PC-9 (cell line): ENCODE data around the gene JADE1. TPM values are rescaled to one million over a fixed set of nuclear protein-coding genes. Genes with fewer than 3 reads are reported as not detected.

Experiments
- BruUV-seq: library from RNA; stranded (reverse); fragments of 400-500 nt; replicated peaks from 2 replicates; lab custom pipeline; 2021; lab: Mats Ljungman, UMichigan
- CTCF ChIA-PET: fragments of 300-600 bp; sonication (Branson Sonifier 250); formaldehyde crosslinking; loops from one replicate; lab custom pipeline; 2022; ENCODE audit warnings: antibody characterized with exemption; lab: Charles Lee
- POLR2A ChIA-PET: fragments of 300-600 bp; sonication (Branson Sonifier 250); formaldehyde crosslinking; loops from one replicate; lab custom pipeline; 2022; ENCODE audit warnings: antibody characterized with exemption; ENCODE audit not compliant: unreplicated experiment; lab: Charles Lee
- DNase-seq, 2 experiments: peaks; one replicate each; pipeline versions ENCODE4 v3.0.0 to v3.0.0-alpha.2; 2015 to 2022; ENCODE audit warnings: mixed read lengths in 1 of 2
- H2AFZ ChIP-seq: fragments of 200-600 bp; sonication (generic); 2 replicates; pipeline ENCODE4 v1.8.1; 2017; ENCODE audit warnings: antibody characterized with exemption
- H3F3A ChIP-seq: fragments of 200-600 bp; sonication (generic); 2 replicates; pipeline ENCODE4 v1.8.1; 2017; ENCODE audit warnings: antibody characterized with exemption, mild to moderate bottlenecking, low read depth; ENCODE audit not compliant: insufficient read depth
- H3K27ac ChIP-seq: fragments of 200-600 bp; sonication (generic); 2 replicates; pipeline ENCODE4 v1.6.1; 2016; ENCODE audit warnings: mixed run types
- H3K27me3 ChIP-seq: fragments of 200-600 bp; sonication (generic); 2 replicates; pipeline ENCODE4 v1.6.1; 2016; ENCODE audit warnings: low read depth, mixed run types; ENCODE audit not compliant: insufficient read depth
- H3K36me3 ChIP-seq: fragments of 200-600 bp; sonication (generic); 2 replicates; pipeline ENCODE4 v1.6.1; 2016; ENCODE audit warnings: low read depth, mixed run types
- H3K4me1 ChIP-seq: fragments of 200-600 bp; sonication (generic); replicated peaks from 2 replicates; pipeline ENCODE4 v1.6.1; 2016; ENCODE audit warnings: mixed run types; ENCODE audit not compliant: insufficient read depth
- H3K4me2 ChIP-seq: fragments of 200-600 bp; sonication (generic); 2 replicates; pipeline ENCODE4 v1.6.1; 2017; ENCODE audit warnings: mixed run types
- H3K4me3 ChIP-seq: fragments of 200-600 bp; sonication (generic); 2 replicates; pipeline ENCODE4 v1.6.1; 2016; ENCODE audit warnings: mixed run types
- H3K79me2 ChIP-seq: fragments of 200-600 bp; sonication (generic); 2 replicates; pipeline ENCODE4 v1.6.1; 2017; ENCODE audit warnings: low read depth, mixed run types
- H3K9me2 ChIP-seq: fragments of 200-600 bp; sonication (generic); 2 replicates; pipeline ENCODE4 v1.8.1; 2017; ENCODE audit warnings: mild to moderate bottlenecking; ENCODE audit not compliant: insufficient read depth
- H3K9me3 ChIP-seq: fragments of 200-600 bp; sonication (generic); 2 replicates; pipeline ENCODE4 v1.8.1; 2016; ENCODE audit warnings: low read depth; ENCODE audit not compliant: insufficient read depth
- H4K20me1 ChIP-seq: fragments of 200-600 bp; sonication (generic); 2 replicates; pipeline ENCODE4 v1.8.1; 2017; ENCODE audit not compliant: insufficient read depth
- CTCF ChIP-seq: fragments of 200-600 bp; sonication (generic); conservative IDR thresholded peaks from 2 replicates; pipeline ENCODE4 v1.6.1; 2017; ENCODE audit warnings: mixed run types, antibody characterized with exemption, mild to moderate bottlenecking, moderate library complexity
- EZH2 ChIP-seq: fragments of 200-600 bp; sonication (generic); IDR thresholded peaks from 2 replicates; pipeline ENCODE4 v1.8.0; 2017; ENCODE audit warnings: antibody characterized with exemption, low read depth
- intact Hi-C: fragments of 100-400 bp; cut with micrococcal nuclease; formaldehyde crosslinking; loops from one replicate; pipeline ENCODE4 v1.10.0; 2022; ENCODE audit not compliant: unreplicated experiment
- total RNA-seq: library from RNA; stranded (reverse); gene quantifications from 2 replicates; pipeline ENCODE4 v1.2.3, GENCODE V29; 2021

JADE1 gene
- total RNA-seq, 1 experiment from 2014 or later = 23.1 TPM

GRCh38 chr4:128880662-128881061 is 71.2 kb downstream of the JADE1 start:
- TF ChIP-seq CTCF = no peak
- no peak for TF ChIP-seq EZH2
- no peaks in the 10 kb centered on the region for H3F3A ChIP-seq
- H4K20me1 ChIP-seq = no peaks in the 10 kb centered on the region
- no peak for DNase-seq
- H3K9me2 ChIP-seq = no peaks in the 10 kb centered on the region
- POLR2A ChIA-PET = no interaction called here
- no peak overlapping the region for H3K27ac ChIP-seq
- no peaks in the 10 kb centered on the region for H3K4me1 ChIP-seq
- no peaks in the 10 kb centered on the region for H3K79me2 ChIP-seq
- H3K27me3 ChIP-seq = no peaks in the 10 kb centered on the region
- CTCF ChIA-PET = no interaction called here
- H3K4me3 ChIP-seq = no peak overlapping the region
- H3K9me3 ChIP-seq = no peaks in the 10 kb centered on the region
- H3K4me2 ChIP-seq = no peak overlapping the region
- BruUV-seq = no TSS peak
- intact Hi-C loops = no loop called here
- no peak overlapping the region for H2AFZ ChIP-seq
- no peaks in the 10 kb centered on the region for H3K36me3 ChIP-seq

- no peak overlapping the region for H2AFZ ChIP-seq
- ChIA-PET POLR2A (no interaction called here), CTCF (no interaction called here)
- H3K9me3 ChIP-seq = no peaks in the 10 kb centered on the region
- no peaks in the 10 kb centered on the region for H3F3A ChIP-seq
- intact Hi-C loops = no loop called here
- H3K79me2 ChIP-seq = no peaks in the 10 kb centered on the region
- no peak overlapping the region for H3K4me2 ChIP-seq
- H4K20me1 ChIP-seq = no peaks in the 10 kb centered on the region
- H3K9me2 ChIP-seq = no peaks in the 10 kb centered on the region
- no TSS peak for BruUV-seq
- no peak overlapping the region for H3K4me3 ChIP-seq
- H3K27me3 ChIP-seq = no peaks in the 10 kb centered on the region
- TF ChIP-seq CTCF (no peak), EZH2 (no peak)
- H3K4me1 ChIP-seq = no peaks in the 10 kb centered on the region
- DNase-seq = no peak
- H3K36me3 ChIP-seq = no peaks in the 10 kb centered on the region
- no peak overlapping the region for H3K27ac ChIP-seq
These were observed 95.3 kb downstream of the JADE1 start for GRCh38 chr4:128904821-128905220.

- BruUV-seq = no TSS peak
- Histone ChIP-seq H3K9me3 (no peaks in the 10 kb centered on the region), H3K4me2 (no peak overlapping the region), H3K4me1 (no peaks in the 10 kb centered on the region), H3K27ac (no peak overlapping the region), H3K79me2 (no peaks in the 10 kb centered on the region), H3K36me3 (no peaks in the 10 kb centered on the region), H3K9me2 (no peaks in the 10 kb centered on the region), H3F3A (no peaks in the 10 kb centered on the region), H3K4me3 (no peak overlapping the region), H2AFZ (no peak overlapping the region), H3K27me3 (no peaks in the 10 kb centered on the region), H4K20me1 (no peaks in the 10 kb centered on the region)
- POLR2A ChIA-PET = no interaction called here
- CTCF ChIA-PET = no interaction called here
- no peak for DNase-seq
- no peak for TF ChIP-seq EZH2
- no peak for TF ChIP-seq CTCF
- intact Hi-C loops = no loop called here
These were observed 97.1 kb downstream of the JADE1 start for GRCh38 chr4:128906581-128906980.
